IMR-90 (cell line): ENCODE measurements around the gene NOS3. TPM values are rescaled to one million over a fixed set of nuclear protein-coding genes. Genes with fewer than 3 reads are reported as not detected.
A peak's percentile ranks its signal among the peaks of the same experiment; 100 is the strongest.

Experiments used
- ATAC-seq: fragments of 200-7000 bp; cut with Tn5 transposase; 2 replicates; pipeline ENCODE4 v1.9.1; 2020; ENCODE audit warnings: low read depth, mild to moderate bottlenecking, moderate library complexity
- BruUV-seq: library from RNA; stranded (reverse); fragments of 400-500 nt; replicated peaks from 2 replicates; lab custom pipeline; 2021; lab: Mats Ljungman, UMichigan
- CTCF ChIA-PET: fragments of 300-600 bp; formaldehyde crosslinking; extraction: SDS; loops from one replicate; lab custom pipeline; 2021; ENCODE audit warnings: antibody characterized with exemption; lab: Yijun Ruan, JAX
- POLR2A ChIA-PET: fragments of 300-600 bp; sonication (Branson Sonifier 250); formaldehyde crosslinking; loops from one replicate; lab custom pipeline; 2022; ENCODE audit warnings: antibody characterized with exemption; ENCODE audit not compliant: unreplicated experiment; lab: Charles Lee
- DNase-seq: peaks from one replicate; pipeline ENCODE4 v3.0.0; 2013
- H2AFZ ChIP-seq: replicated peaks from 2 replicates; pipeline ENCODE3; 2013; ENCODE audit warnings: low read length, mild to moderate bottlenecking; ENCODE audit not compliant: poor library complexity
- H2AK5ac ChIP-seq: 2 replicates; pipeline ENCODE4 v1.6.1; 2013; ENCODE audit warnings: low read depth, low read length, inconsistent platforms
- H2AK9ac ChIP-seq: replicated peaks from 2 replicates; pipeline ENCODE3; 2013; ENCODE audit warnings: mild to moderate bottlenecking, low read depth, low read length, moderate library complexity; ENCODE audit not compliant: poor library complexity
- H2BK120ac ChIP-seq: 2 replicates; pipeline ENCODE4 v1.6.1; 2013; ENCODE audit warnings: low read depth, low read length, inconsistent platforms
- H2BK15ac ChIP-seq: 3 replicates; pipeline ENCODE4 v1.6.1; 2013; ENCODE audit warnings: low read depth, low read length, inconsistent platforms
- H2BK20ac ChIP-seq: 2 replicates; pipeline ENCODE4 v1.6.1; 2013; ENCODE audit warnings: low read depth, mild to moderate bottlenecking, inconsistent platforms, low read length, moderate library complexity
- H2BK5ac ChIP-seq: 2 replicates; pipeline ENCODE4 v1.6.1; 2013; ENCODE audit warnings: mild to moderate bottlenecking, low read depth, low read length, inconsistent platforms; ENCODE audit not compliant: poor library complexity, severe bottlenecking
- H3K14ac ChIP-seq: replicated peaks from 2 replicates; pipeline ENCODE4 v1.6.1; 2013; ENCODE audit warnings: low read depth, low read length, inconsistent platforms
- H3K18ac ChIP-seq: 2 replicates; pipeline ENCODE4 v1.6.1; 2013; ENCODE audit warnings: low read depth, low read length, control low read depth
- H3K23ac ChIP-seq: 2 replicates; pipeline ENCODE4 v1.6.1; 2013; ENCODE audit warnings: low read depth, low read length, inconsistent platforms
- H3K27ac ChIP-seq: 2 replicates; pipeline ENCODE4 v1.5.1; 2013; ENCODE audit warnings: mild to moderate bottlenecking, control low read depth, low read length; ENCODE audit not compliant: insufficient read depth
- H3K27me3 ChIP-seq: 2 replicates; pipeline ENCODE4 v1.6.1; 2013; ENCODE audit warnings: low read length; ENCODE audit not compliant: control insufficient read depth, insufficient read depth
- H3K36me3 ChIP-seq: 2 replicates; pipeline ENCODE4 v1.6.1; 2013; ENCODE audit warnings: low read length, mixed read lengths; ENCODE audit not compliant: control insufficient read depth, insufficient read depth
- H3K4ac ChIP-seq: 2 replicates; pipeline ENCODE4 v1.6.1; 2013; ENCODE audit warnings: low read depth, low read length, inconsistent platforms
- H3K4me1 ChIP-seq: 2 replicates; pipeline ENCODE4 v1.6.1; 2013; ENCODE audit warnings: low read length, mixed read lengths; ENCODE audit not compliant: control insufficient read depth, insufficient read depth
- H3K4me2 ChIP-seq: 2 replicates; pipeline ENCODE4 v1.6.1; 2013; ENCODE audit warnings: low read depth, mild to moderate bottlenecking, control low read depth, low read length, moderate library complexity
- H3K4me3 ChIP-seq: 2 replicates; pipeline ENCODE4 v1.5.1; 2013; ENCODE audit warnings: low read depth, mild to moderate bottlenecking, control low read depth, low read length, moderate library complexity; ENCODE audit not compliant: insufficient read depth
- H3K56ac ChIP-seq: 2 replicates; pipeline ENCODE4 v1.6.1; 2013; ENCODE audit warnings: low read length, inconsistent platforms; ENCODE audit not compliant: insufficient read depth; ENCODE audit errors: extremely low read depth
- H3K79me1 ChIP-seq, 2 experiments: 2 replicates each; pipeline ENCODE4 v1.6.1; 2013; ENCODE audit warnings: low read length in 2 of 2, inconsistent platforms in 1 of 2, low read depth in 1 of 2
- H3K9ac ChIP-seq: 2 replicates; pipeline ENCODE4 v1.6.1; 2013; ENCODE audit warnings: low read depth, low read length, control low read depth
- H3K9me1 ChIP-seq: 2 replicates; pipeline ENCODE4 v1.6.1; 2013; ENCODE audit warnings: low read length, inconsistent platforms; ENCODE audit not compliant: insufficient read depth
- H3K9me3 ChIP-seq: 2 replicates; pipeline ENCODE4 v1.6.1; 2013; ENCODE audit warnings: low read length; ENCODE audit not compliant: control insufficient read depth, insufficient read depth
- H4K20me1 ChIP-seq: 2 replicates; pipeline ENCODE4 v1.6.1; 2013; ENCODE audit warnings: low read length, inconsistent platforms; ENCODE audit not compliant: insufficient read depth
- H4K5ac ChIP-seq: 2 replicates; pipeline ENCODE4 v1.6.1; 2013; ENCODE audit warnings: mild to moderate bottlenecking, low read depth, low read length, control low read depth
- H4K8ac ChIP-seq, 2 experiments: 2 replicates each; pipeline ENCODE4 v1.6.1; 2013; ENCODE audit warnings: low read depth in 2 of 2, low read length in 2 of 2, control low read depth in 1 of 2, inconsistent platforms in 1 of 2
- H4K91ac ChIP-seq: 2 replicates; pipeline ENCODE4 v1.6.1; 2013; ENCODE audit warnings: low read depth, low read length, inconsistent platforms; ENCODE audit not compliant: insufficient read depth
- CHD1 ChIP-seq: IDR thresholded peaks from 2 replicates; pipeline ENCODE4 v1.6.1; 2012; ENCODE audit warnings: low read depth, low read length, improper control_type of control experiment
- MAFK ChIP-seq: IDR thresholded peaks from 2 replicates; pipeline ENCODE4 v1.6.1; 2012; ENCODE audit warnings: low read depth, low read length, improper control_type of control experiment
- MAZ ChIP-seq: IDR thresholded peaks from 2 replicates; pipeline ENCODE4 v1.6.1; 2012; ENCODE audit warnings: low read depth, mild to moderate bottlenecking, low read length, improper control_type of control experiment, moderate library complexity, borderline replicate concordance
- POLR2A ChIP-seq: IDR thresholded peaks from 2 replicates; pipeline ENCODE4 v1.6.1; 2012; ENCODE audit warnings: mild to moderate bottlenecking, low read depth, low read length
- RAD21 ChIP-seq: IDR thresholded peaks from 2 replicates; pipeline ENCODE4 v1.6.1; 2012; ENCODE audit warnings: low read length, improper control_type of control experiment
- WGBS, 2 experiments: methylation state at CpG; one replicate each; pipeline versions ENCODE4 v1.1.5 to v1.1.7; 2013; ENCODE audit warnings: missing lambda C conversion rate in 2 of 2; ENCODE audit not compliant: insufficient read length in 1 of 2; ENCODE audit errors: extremely low coverage in 2 of 2; 5-methylcytosine and 5-hydroxymethylcytosine counted together
- dilution Hi-C: fragments of 300-500 bp; cut with HindIII; formaldehyde crosslinking; loops from one replicate; pipeline ENCODE4 v1.14.3; 2018; ENCODE audit warnings: low sequenced_read_pairs; ENCODE audit not compliant: unreplicated experiment
- in situ Hi-C: fragments of 300-500 bp; cut with MboI; formaldehyde crosslinking; loops from 3 replicates; pipeline ENCODE4 v1.14.3; 2019; ENCODE audit warnings: low sequenced_read_pairs, inconsistent platforms, mixed read lengths
- intact Hi-C: fragments of 100-400 bp; cut with micrococcal nuclease; formaldehyde crosslinking; loops from 2 replicates; pipeline ENCODE4 v1.10.0; 2022
- polyA plus RNA-seq, 3 experiments: library from polyadenylated mRNA; depleted of rRNA; stranded (reverse); fragments of >200 nt; gene quantifications; 2 replicates each; pipeline ENCODE4 v1.2.3, GENCODE V29; 2012; ENCODE audit warnings: low replicate concordance in 1 of 3
- total RNA-seq: library from RNA; depleted of rRNA; stranded (reverse); fragments of >200 nt; gene quantifications from 2 replicates; pipeline ENCODE4 v1.2.3, GENCODE V29; 2012
- TF ChIP-seq, protein P1 (sequence below): conservative IDR thresholded peaks from 2 replicates; pipeline ENCODE4 v1.5.1; 2012; ENCODE audit warnings: mild to moderate bottlenecking, low read depth, low read length, improper control_type of control experiment

The NOS3 gene
- total and polyA plus RNA-seq, 2 of the 4 experiments (the other 2 are of a cell fraction), result 0.72 to 2.0 TPM

DNA sequence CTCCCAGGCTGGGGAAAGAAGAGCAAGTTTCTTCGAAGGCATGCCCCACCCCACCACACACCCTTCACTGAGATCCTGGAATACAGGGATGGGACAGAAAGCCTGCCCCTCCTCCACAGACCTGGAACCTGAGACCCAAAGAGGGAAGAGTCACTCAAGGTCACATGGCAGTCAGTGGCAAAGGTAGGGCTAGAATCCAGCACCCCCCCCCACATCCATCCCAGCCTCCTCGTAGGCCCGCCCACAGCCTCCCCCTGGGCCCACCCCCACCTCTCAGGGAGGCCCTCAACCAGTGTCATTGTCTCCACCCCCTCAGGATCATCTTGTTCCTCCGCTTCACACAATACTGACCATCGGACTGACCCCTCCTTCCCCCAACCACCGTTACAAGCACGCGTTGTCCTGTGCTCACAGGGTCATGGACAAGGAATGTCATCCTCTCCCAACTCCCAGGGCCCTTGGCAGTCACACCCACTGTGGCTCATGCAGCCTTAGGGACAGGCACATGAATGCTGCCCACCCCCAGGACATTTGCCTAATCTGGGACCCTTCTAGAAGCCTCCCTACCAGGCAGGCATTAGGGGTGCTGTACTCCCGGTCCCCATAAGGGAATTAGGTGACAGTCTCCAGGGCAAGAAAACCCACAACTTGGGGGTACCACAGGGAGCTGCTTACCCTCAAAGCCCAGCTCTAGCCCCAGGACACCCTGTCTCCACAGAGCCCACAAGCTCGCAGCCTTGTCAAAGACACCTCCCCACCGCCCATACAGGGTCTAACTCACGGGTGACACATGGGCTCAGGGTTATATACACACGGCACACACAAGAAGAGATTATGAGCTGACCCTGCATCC, 14.1 kb upstream of the NOS3 start (continued):
- TF ChIP-seq CHD1, result no peak
- TF ChIP-seq MAZ, result no peak

GRCh38 chr7:150977382-150978125, 13.3 kb upstream of the NOS3 start:
- no peak overlapping the region for H3K27ac ChIP-seq
- no peak overlapping the region for H2BK15ac ChIP-seq
- BruUV-seq, result no TSS peak
- H2AK5ac ChIP-seq, result no peak overlapping the region
- intact Hi-C loops, result loop anchor here (2.0 kb wide), 1 partner anchor 79 kb away; no protein-coding TSS in a partner anchor
- peaks cover 57% of the 10 kb centered on the region for H3K27me3 ChIP-seq
- H2AFZ ChIP-seq, result no peak overlapping the region
- H3K4me1 ChIP-seq, result peaks cover 16% of the 10 kb centered on the region; the same call in 1 of the 2 replicates
- no peak overlapping the region for H4K91ac ChIP-seq
- peak overlapping the region; percentile 14; the same call in 1 of the 2 replicates for H3K4me2 ChIP-seq
- in situ Hi-C loops, result loop anchor here (25.0 kb wide), 1 partner anchor 565 kb away; a partner anchor contains a TSS
- H3K14ac ChIP-seq, result no peak overlapping the region
- H2BK120ac ChIP-seq, result no peak overlapping the region
- H3K9me1 ChIP-seq, result no peaks in the 10 kb centered on the region
- H3K56ac ChIP-seq, result no peak overlapping the region
- no peak overlapping the region for H4K5ac ChIP-seq
- peak; percentile 3 for ATAC-seq
- no peaks in the 10 kb centered on the region for H3K9me3 ChIP-seq
- 12% methylated on average over 22 of the region's 62 CpGs; no CpG with 5 or more reads in 1 of the 2 experiments for WGBS, 2 experiments
- no peak for DNase-seq
- no peak overlapping the region for H3K18ac ChIP-seq
- no peaks in the 10 kb centered on the region; the same call in 1 of the 2 replicates for H4K20me1 ChIP-seq
- dilution Hi-C loops, result no loop called here
- TF ChIP-seq MAZ, result no peak
- TF ChIP-seq POLR2A, result no peak
- TF ChIP-seq, protein P1, sequence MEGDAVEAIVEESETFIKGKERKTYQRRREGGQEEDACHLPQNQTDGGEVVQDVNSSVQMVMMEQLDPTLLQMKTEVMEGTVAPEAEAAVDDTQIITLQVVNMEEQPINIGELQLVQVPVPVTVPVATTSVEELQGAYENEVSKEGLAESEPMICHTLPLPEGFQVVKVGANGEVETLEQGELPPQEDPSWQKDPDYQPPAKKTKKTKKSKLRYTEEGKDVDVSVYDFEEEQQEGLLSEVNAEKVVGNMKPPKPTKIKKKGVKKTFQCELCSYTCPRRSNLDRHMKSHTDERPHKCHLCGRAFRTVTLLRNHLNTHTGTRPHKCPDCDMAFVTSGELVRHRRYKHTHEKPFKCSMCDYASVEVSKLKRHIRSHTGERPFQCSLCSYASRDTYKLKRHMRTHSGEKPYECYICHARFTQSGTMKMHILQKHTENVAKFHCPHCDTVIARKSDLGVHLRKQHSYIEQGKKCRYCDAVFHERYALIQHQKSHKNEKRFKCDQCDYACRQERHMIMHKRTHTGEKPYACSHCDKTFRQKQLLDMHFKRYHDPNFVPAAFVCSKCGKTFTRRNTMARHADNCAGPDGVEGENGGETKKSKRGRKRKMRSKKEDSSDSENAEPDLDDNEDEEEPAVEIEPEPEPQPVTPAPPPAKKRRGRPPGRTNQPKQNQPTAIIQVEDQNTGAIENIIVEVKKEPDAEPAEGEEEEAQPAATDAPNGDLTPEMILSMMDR, result no peak
- no peak for TF ChIP-seq MAFK
- no peak for TF ChIP-seq CHD1
- TF ChIP-seq RAD21, result no peak
- no peaks in the 10 kb centered on the region for H3K79me1 ChIP-seq
- no peak overlapping the region for H3K4ac ChIP-seq
- H4K8ac ChIP-seq, result no peak overlapping the region
- no peak overlapping the region for H2BK5ac ChIP-seq
- H2AK9ac ChIP-seq, result no peak overlapping the region
- ChIA-PET CTCF (interaction anchor here (0.8 kb wide), 1 partner anchor 15 kb away, joined by 3 read pairs; no protein-coding TSS in a partner anchor), POLR2A (no interaction called here)
- H3K36me3 ChIP-seq, result no peaks in the 10 kb centered on the region
- H3K4me3 ChIP-seq, result peak overlapping the region; percentile 11; the same call in 1 of the 2 replicates
- peak overlapping the region; percentile 6; the same call in 1 of the 2 replicates for H3K9ac ChIP-seq
- no peak overlapping the region for H3K23ac ChIP-seq
- H2BK20ac ChIP-seq, result no peak overlapping the region
